ENCODE data around the gene IRAK1. TPM values are rescaled to one million over a fixed set of nuclear protein-coding genes. Genes with fewer than 3 reads are reported as not detected.

IRAK1 gene
- total and polyA plus RNA-seq, 2 of the 8 experiments (the other 6 are each of a cell fraction or from before 2014, with no cell fraction given): 26.6 to 41.7 TPM

GRCh38 chrX:153965406-153965805 is 54.3 kb downstream of the IRAK1 start:
- POLR2A ChIA-PET (ENCODE audit: partially characterized antibody): interaction anchor here (0.7 to 2.4 kb wide), 3 partner anchors 31 to 62 kb away, joined by 3 to 11 read pairs (median 3); partner anchors contain the start of gene NAA10
- Histone ChIP-seq H3K27ac (ENCODE audit: low read depth, low read length) (no peak overlapping the region), H3K4ac (replicated peaks; ENCODE audit: insufficient read length, low read depth, low read length) (no peak overlapping the region), H3K9me3 (ENCODE audit: insufficient read depth in 2 of 2, low read depth in 1 of 2, low read length in 1 of 2) (no peaks in the 10 kb centered on the region), H2BK5ac (ENCODE audit: low read depth, low read length) (no peak overlapping the region), H3K36me3 (ENCODE audit: control insufficient read depth in 2 of 4, insufficient read depth in 4 of 4, low read length in 3 of 4) (peaks cover 4 to 33% (median 20%) of the 10 kb centered on the region in 4 experiments), H2BK12ac (ENCODE audit: low read depth, low read length) (no peak overlapping the region), H4K5ac (ENCODE audit: insufficient read length, low read depth, low read length) (no peak overlapping the region), H3K56ac (replicated peaks; ENCODE audit: insufficient read length, low read depth, low read length) (no peak overlapping the region), H3K79me2 (ENCODE audit: control insufficient read depth in 1 of 2, insufficient read depth in 2 of 2, low read length in 2 of 2) (peaks cover 44 to 80% of the 10 kb centered on the region in 2 experiments), H4K8ac (ENCODE audit: extremely low read depth, insufficient read depth, low read length) (no peak overlapping the region), H3K23me2 (ENCODE audit: low read depth, low read length) (peaks cover 4% of the 10 kb centered on the region; the same call in 1 of the 2 replicates), H3K4me1 (replicated peaks in 1 of 4; ENCODE audit: control insufficient read depth in 3 of 4, insufficient read depth in 4 of 4, low read length in 3 of 4) (peaks cover 4 to 21% (median 13%) of the 10 kb centered on the region in 4 experiments), H3K18ac (ENCODE audit: extremely low read depth, low read length) (no peak overlapping the region), H3K23ac (ENCODE audit: insufficient read length) (no peak overlapping the region), H3K14ac (ENCODE audit: insufficient read length) (no peak overlapping the region), H3K9ac (replicated peaks in 1 of 4; ENCODE audit: extremely low read depth in 1 of 4, low read depth in 3 of 4, low read length in 3 of 4) (no peak overlapping the region), H3K4me3 (ENCODE audit: extremely low read depth in 1 of 4, insufficient read depth in 2 of 4, low read depth in 3 of 4, low read length in 4 of 4) (no peak overlapping the region), H3K4me2 (ENCODE audit: insufficient read depth in 1 of 2, low read depth in 2 of 2, low read length in 2 of 2) (no peak overlapping the region), H3K27me3 (replicated peaks in 1 of 4; ENCODE audit: control insufficient read depth in 3 of 4, extremely low read depth in 1 of 4, insufficient read depth in 3 of 4, low read length in 3 of 4) (no peaks in the 10 kb centered on the region), H3K79me1 (ENCODE audit: low read depth, low read length) (no peaks in the 10 kb centered on the region; the same call in 1 of the 2 replicates), H4K91ac (replicated peaks; ENCODE audit: insufficient read length, low read length) (no peak overlapping the region), H2BK15ac (ENCODE audit: low read length) (no peak overlapping the region), H2AFZ (ENCODE audit: low read length) (no peak overlapping the region), H4K20me1 (replicated peaks in 1 of 2; ENCODE audit: control insufficient read depth in 1 of 2, insufficient read depth in 2 of 2, low read length in 2 of 2) (peaks cover 18 to 36% of the 10 kb centered on the region in 2 experiments), H2BK120ac (replicated peaks; ENCODE audit: low read depth, low read length) (no peak overlapping the region), H2AK5ac (ENCODE audit: low read depth, low read length) (no peak overlapping the region), H2BK20ac (ENCODE audit: low read length) (no peak overlapping the region)
- CTCF ChIA-PET (ENCODE audit: partially characterized antibody): interaction anchor here (0.8 to 11.2 kb wide), 2 partner anchors 17 to 26 kb away, joined by 3 to 102 read pairs; partner anchors contain the start of gene RENBP
- FAIRE-seq (no peak), DNase-seq (ENCODE audit: low read depth in 1 of 2, low spot score in 2 of 2) (no peak)
- WGBS, 2 experiments (ENCODE audit: extremely low coverage in 1 of 2, insufficient coverage in 1 of 2, insufficient read length in 1 of 2, insufficient replicate concordance in 2 of 2, low coverage in 1 of 2, low lambda C conversion rate in 2 of 2, missing lambda C conversion rate in 1 of 2): 96% methylated on average over 5 of the region's 5 CpGs; no CpG with 5 or more reads in 1 of the 2 experiments
- TF ChIP-seq KDM1A (IDR thresholded peaks at IDR 0.05; ENCODE audit: borderline replicate concordance, low read length): no peak
- TF ChIP-seq CBX5 (IDR thresholded peaks at IDR 0.05; ENCODE audit: low read depth, low read length): no peak
- TF ChIP-seq SIN3A (conservative IDR thresholded peaks at IDR 0.05 in 1 of 2, IDR thresholded peaks at IDR 0.05 in 1 of 2; ENCODE audit: low read depth in 1 of 2, low read length in 2 of 2): no peak
- no peak for TF ChIP-seq CTBP2 (IDR thresholded peaks at IDR 0.05; ENCODE audit: borderline replicate concordance, insufficient read depth, insufficient read length, low read length)
- TF ChIP-seq RFX5 (IDR thresholded peaks at IDR 0.05; ENCODE audit: borderline replicate concordance, low read depth, low read length): no peak
- TF ChIP-seq JUND (IDR thresholded peaks at IDR 0.05; ENCODE audit: low read length): no peak
- no peak for TF ChIP-seq SP1 (IDR thresholded peaks at IDR 0.05; ENCODE audit: low read depth, low read length)
- no peak for TF ChIP-seq CEBPB (IDR thresholded peaks at IDR 0.05; ENCODE audit: low read depth, low read length)
- no peak for TF ChIP-seq TCF12 (IDR thresholded peaks at IDR 0.05; ENCODE audit: low read depth, low read length)
- no peak for TF ChIP-seq JUN (IDR thresholded peaks at IDR 0.05; ENCODE audit: low read depth, low read length)
- TF ChIP-seq CHD1 (IDR thresholded peaks at IDR 0.05; ENCODE audit: low read depth, low read length): no peak
- TF ChIP-seq SIX5 (IDR thresholded peaks at IDR 0.05; ENCODE audit: low read depth, low read length): no peak
